AG04450 (cell line): ENCODE results near the gene DCAF10. TPM values are rescaled to one million over a fixed set of nuclear protein-coding genes. Genes with fewer than 3 reads are reported as not detected.

Experiments used
- CTCF ChIA-PET: fragments of 300-600, 350-600 bp; formaldehyde crosslinking; extraction: SDS; loops from one replicate; lab custom pipeline; 2022; ENCODE audit warnings: antibody characterized with exemption, inconsistent platforms; lab: Charles Lee
- POLR2A ChIA-PET: fragments of 350-600 bp; formaldehyde crosslinking; extraction: SDS; loops from one replicate; lab custom pipeline; 2021; ENCODE audit warnings: antibody characterized with exemption, inconsistent platforms; lab: Yijun Ruan, JAX
- DNase-seq: peaks from one replicate; pipeline ENCODE4 v3.0.0-alpha.2; 2011; ENCODE audit warnings: low read depth, low spot score
- H3K27ac ChIP-seq: one replicate; pipeline ENCODE4 v1.5.1; 2012; ENCODE audit warnings: low read depth, low read length, control low read depth
- H3K27me3 ChIP-seq: one replicate; pipeline ENCODE4 v1.6.0; 2012; ENCODE audit warnings: low read length; ENCODE audit not compliant: control insufficient read depth, insufficient read depth
- H3K4me3 ChIP-seq: 2 replicates; pipeline ENCODE4 v1.5.1; 2011; ENCODE audit warnings: mild to moderate bottlenecking, low read depth, low read length, control low read depth
- H3K9me3 ChIP-seq: 2 replicates; pipeline ENCODE4 v1.5.1; 2012; ENCODE audit warnings: low read length; ENCODE audit not compliant: control insufficient read depth, insufficient read depth
- polyA plus RNA-seq: library from polyadenylated mRNA; depleted of rRNA; stranded (reverse); fragments of >200 nt; gene quantifications from 2 replicates; pipeline ENCODE4 v1.2.3, GENCODE V29; 2011
- TF ChIP-seq, protein P1 (sequence below): IDR thresholded peaks from 2 replicates; pipeline ENCODE4 v1.5.1; 2011; ENCODE audit warnings: low read depth, low read length, control low read depth, inconsistent platforms

The DCAF10 gene
- polyA plus RNA-seq, 1 experiment = 28.7 TPM

DNA sequence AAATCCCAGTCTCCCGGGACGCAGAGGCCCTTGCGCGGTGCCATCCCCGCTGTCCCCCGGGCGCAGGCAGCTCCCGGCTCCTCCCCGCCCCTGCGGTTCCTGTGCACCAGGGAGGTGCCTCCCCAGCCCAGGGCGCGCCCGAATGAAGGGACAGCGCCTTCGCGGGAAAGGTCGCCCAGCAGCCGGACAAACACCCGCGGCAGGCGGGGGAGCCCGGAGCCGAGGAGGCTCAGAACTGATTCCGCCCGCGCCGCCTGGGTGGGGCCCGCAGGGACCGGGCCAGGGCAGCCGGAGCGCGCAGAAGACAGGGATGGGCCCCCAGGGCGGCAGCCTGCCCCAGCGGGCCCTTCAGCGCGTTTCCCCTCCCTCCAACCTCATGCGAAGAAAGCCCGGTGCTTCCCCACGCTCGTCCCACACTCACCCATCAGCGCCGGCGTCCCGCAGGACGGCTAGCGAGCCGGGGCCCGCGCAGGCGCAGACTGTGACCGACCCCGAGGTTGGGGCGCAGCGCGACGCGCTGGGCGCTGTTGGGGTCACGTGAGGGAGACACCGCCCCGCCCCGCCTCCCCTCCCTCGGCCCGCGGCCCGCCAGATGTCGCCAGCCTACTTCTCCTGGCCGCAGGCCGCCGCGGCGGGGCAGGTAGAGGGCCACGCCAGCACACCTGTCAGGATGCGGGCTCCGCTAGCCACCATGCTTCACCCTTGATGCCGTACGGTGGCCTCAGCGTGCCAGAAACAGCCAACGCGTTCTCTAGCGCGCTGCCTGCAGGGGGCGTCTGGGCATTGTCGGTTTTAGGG is 103.2 kb downstream of the DCAF10 start, which contains the start of gene SLC25A51:
Gene SLC25A51, minus strand, starts transcription at position 481 of the 798 bp plus-strand sequence. CDS start 15,577 bp downstream, outside the sequence.
- POLR2A ChIA-PET = interaction anchor here (0.8 kb wide), 1 partner anchor 119 kb away, joined by 3 read pairs; the partner anchor contains the start of gene EXOSC3
- DNase-seq = peak; percentile 77
- no peaks in the 10 kb centered on the region; the same call in 1 of the 2 replicates for H3K9me3 ChIP-seq
- H3K4me3 ChIP-seq = peak within 1 kb of the TSS; percentile 83
- CTCF ChIA-PET = interaction anchor here (0.7 to 3.2 kb wide), 12 partner anchors 10 to 471 kb away, joined by 3 to 19 read pairs (median 5); no protein-coding TSS in a partner anchor
- H3K27ac ChIP-seq = peak within 1 kb of the TSS; percentile 67
- no peaks in the 10 kb centered on the region for H3K27me3 ChIP-seq
- TF ChIP-seq, protein P1, sequence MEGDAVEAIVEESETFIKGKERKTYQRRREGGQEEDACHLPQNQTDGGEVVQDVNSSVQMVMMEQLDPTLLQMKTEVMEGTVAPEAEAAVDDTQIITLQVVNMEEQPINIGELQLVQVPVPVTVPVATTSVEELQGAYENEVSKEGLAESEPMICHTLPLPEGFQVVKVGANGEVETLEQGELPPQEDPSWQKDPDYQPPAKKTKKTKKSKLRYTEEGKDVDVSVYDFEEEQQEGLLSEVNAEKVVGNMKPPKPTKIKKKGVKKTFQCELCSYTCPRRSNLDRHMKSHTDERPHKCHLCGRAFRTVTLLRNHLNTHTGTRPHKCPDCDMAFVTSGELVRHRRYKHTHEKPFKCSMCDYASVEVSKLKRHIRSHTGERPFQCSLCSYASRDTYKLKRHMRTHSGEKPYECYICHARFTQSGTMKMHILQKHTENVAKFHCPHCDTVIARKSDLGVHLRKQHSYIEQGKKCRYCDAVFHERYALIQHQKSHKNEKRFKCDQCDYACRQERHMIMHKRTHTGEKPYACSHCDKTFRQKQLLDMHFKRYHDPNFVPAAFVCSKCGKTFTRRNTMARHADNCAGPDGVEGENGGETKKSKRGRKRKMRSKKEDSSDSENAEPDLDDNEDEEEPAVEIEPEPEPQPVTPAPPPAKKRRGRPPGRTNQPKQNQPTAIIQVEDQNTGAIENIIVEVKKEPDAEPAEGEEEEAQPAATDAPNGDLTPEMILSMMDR = peak; percentile 94

DNA sequence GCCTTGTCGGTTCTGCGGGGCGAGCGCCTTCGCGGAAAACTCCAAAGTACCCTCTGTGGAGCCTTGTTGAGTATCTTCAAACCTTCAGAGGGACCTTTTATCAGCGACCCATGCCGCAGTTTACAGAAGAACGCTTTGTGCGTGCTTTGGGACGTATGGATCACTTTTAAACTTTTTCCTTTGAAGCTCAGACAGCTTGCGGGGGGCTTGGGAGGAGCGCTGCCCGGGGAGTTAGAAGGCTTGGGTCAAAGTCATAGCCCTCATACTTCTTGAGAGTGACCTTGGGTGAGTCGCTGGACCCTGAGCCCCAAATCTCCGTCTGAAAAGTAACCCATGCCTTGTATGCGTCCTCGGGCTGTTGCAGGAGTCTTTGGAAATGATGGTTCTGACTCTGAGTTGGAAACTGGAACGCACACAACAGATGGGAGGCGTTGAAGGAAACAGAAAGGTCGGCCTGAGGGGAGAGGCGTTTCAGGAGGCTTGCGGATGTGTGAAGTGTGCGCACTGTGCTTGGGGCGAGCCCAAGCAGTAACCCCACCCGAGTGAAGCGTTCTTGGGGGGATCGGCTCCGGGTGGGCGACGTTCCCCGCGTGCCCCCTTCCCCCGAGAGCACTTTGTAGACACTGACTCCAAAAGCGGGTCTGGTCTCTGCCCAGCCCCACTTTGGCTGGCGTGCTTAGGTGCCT is 104.0 kb downstream of the DCAF10 start:
- peak overlapping the region; percentile 83 for H3K4me3 ChIP-seq
- DNase-seq = no peak
- ChIA-PET CTCF (interaction anchor here (0.6 to 3.2 kb wide), 13 partner anchors 9 to 470 kb away, joined by 3 to 19 read pairs (median 4); partner anchors contain the start of gene EXOSC3), POLR2A (no interaction called here)
- H3K27me3 ChIP-seq = no peaks in the 10 kb centered on the region
- TF ChIP-seq, protein P1 = no peak
- H3K9me3 ChIP-seq = no peaks in the 10 kb centered on the region; the same call in 1 of the 2 replicates
- H3K27ac ChIP-seq = peak overlapping the region; percentile 67

DNA sequence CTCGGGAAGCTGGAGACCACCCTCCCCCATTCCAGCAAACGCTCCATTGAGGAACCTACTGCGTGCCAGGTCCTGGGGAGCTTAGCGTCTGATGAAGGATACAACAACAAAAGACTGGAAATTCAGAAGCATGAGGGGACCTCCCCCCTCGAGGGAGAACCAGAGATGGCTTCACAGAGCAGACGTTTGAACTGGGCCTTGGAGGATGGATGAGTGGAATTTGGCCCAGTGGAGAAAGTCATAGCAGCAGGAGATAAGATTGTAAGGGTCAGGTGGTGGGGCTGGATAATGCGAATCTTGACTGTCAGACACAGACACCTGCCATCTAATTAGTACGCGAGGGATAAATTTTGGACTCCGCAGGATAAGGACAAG is 104.5 kb downstream of the DCAF10 start:
- TF ChIP-seq, protein P1 = no peak
- Histone ChIP-seq H3K4me3 (peak overlapping the region; percentile 83), H3K27me3 (no peaks in the 10 kb centered on the region), H3K27ac (no peak overlapping the region), H3K9me3 (no peaks in the 10 kb centered on the region; the same call in 1 of the 2 replicates)
- ChIA-PET CTCF (interaction anchor here (0.7 to 3.2 kb wide), 9 partner anchors 8 to 469 kb away, joined by 3 to 19 read pairs (median 4); partner anchors contain the start of gene EXOSC3), POLR2A (no interaction called here)
- DNase-seq = no peak

DNA sequence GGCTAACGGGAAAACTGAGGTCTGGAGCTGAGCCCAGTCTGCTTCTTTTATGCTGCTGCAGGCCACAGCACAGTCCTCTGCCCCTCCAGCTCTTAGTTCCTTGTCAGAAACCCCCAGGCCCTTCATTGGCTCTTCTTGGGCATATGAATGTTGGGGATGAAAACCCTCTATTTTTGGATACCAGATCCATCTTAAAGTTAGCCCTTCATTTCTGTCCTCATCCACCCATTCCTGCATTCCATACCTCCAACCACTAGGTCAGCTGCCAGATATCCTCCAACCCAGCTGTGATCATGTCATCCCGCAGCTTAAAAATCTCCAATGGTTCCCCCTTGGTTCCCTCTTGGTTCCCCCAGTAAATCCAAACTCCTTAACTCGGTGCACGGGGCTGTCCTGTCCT is 105.2 kb downstream of the DCAF10 start:
- no peak for DNase-seq
- ChIA-PET CTCF (interaction anchor here (0.5 to 3.2 kb wide), 6 partner anchors 15 to 358 kb away, joined by 3 to 19 read pairs (median 4); no protein-coding TSS in a partner anchor), POLR2A (no interaction called here)
- Histone ChIP-seq H3K27ac (no peak overlapping the region), H3K9me3 (no peaks in the 10 kb centered on the region; the same call in 1 of the 2 replicates), H3K4me3 (no peak overlapping the region), H3K27me3 (no peaks in the 10 kb centered on the region)
- TF ChIP-seq, protein P1 = no peak
